ENCODE measurements around the gene POLR3H. TPM values are rescaled to one million over a fixed set of nuclear protein-coding genes. Genes with fewer than 3 reads are reported as not detected.
A peak's percentile ranks its signal among the peaks of the same experiment; 100 is the strongest.

POLR3H gene
- total RNA-seq, 1 donor from 2014 or later: 22.5 TPM

DNA sequence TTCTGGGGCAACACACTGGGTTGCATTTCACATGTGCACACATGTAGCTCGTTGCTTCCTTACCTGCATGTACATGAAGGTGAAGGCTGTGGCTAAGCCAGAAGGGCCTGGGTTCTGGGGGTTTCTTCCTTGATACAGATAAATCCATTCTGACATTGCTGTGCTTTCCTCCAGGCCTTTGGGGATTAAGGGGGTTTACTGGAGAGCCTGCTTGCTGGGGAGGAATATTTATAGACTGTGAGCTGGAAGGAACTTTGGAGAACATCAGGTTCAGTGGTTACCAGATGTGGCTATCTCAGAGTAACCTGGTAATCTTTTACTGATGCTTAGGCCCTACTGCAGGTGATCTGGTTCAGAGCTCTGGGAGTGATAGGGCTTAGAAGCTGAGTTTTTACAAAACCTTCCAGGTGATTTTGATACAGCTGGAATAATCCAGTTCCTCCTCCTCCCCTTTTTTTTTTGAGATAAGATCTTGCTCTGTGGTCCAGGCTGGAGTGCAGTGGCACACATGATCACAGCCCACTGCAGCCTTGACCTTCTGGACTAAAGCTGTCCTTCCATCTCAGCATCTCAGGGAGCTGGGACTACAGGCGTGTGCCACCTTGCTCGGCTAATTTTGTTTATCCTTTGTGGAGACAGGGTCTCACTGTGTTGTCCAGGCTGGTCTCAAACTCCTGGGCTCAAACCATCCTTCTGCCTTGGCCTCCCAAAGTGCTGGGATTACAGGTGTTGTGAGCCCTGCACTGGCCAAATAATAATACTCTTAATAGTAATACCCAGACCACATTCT, 55.5 kb downstream of the POLR3H start:
- ATAC-seq (no peak), DNase-seq (ENCODE audit: low spot score) (no peak)

DNA sequence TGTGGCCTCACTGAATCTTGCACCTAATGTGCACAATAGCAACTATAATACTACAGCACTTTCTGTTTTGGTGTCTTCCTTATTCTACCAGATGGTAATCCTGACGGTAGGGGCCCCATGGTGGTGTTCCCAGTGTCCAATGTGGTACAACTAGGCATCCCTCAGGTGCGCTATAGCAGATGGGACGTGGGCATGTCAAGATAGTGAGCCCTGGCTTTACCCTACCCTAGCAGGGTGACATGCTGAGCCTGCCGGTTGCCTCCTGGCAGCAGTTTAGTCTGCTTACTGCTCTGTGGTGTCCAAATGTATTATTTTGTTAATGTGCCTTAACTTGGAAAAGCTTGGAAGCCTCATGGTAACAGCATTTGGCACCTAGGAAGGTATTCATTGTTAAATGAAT, 56.2 kb downstream of the POLR3H start:
- no peak for ATAC-seq
- DNase-seq (ENCODE audit: low spot score): no peak

GRCh38 chr22:41487037-41487935, 57.0 kb downstream of the POLR3H start:
- DNase-seq (ENCODE audit: low spot score) (no peak), ATAC-seq (peak; percentile 46)

- ATAC-seq (peak; percentile 62), DNase-seq (ENCODE audit: low spot score) (no peak)
Observed at GRCh38 chr22:41485033-41485432, 59.2 kb downstream of the POLR3H start.

- ATAC-seq (no peak), DNase-seq (ENCODE audit: low spot score) (no peak)
Observed at GRCh38 chr22:41482319-41482935, 61.8 kb downstream of the POLR3H start.

GRCh38 chr22:41481925-41482318, 62.3 kb downstream of the POLR3H start:
- ATAC-seq (no peak), DNase-seq (ENCODE audit: low spot score) (no peak)

GRCh38 chr22:41481131-41481830, 63.0 kb downstream of the POLR3H start:
- no peak for ATAC-seq

GRCh38 chr22:41480397-41480735, 63.9 kb downstream of the POLR3H start:
- ATAC-seq (no peak), DNase-seq (ENCODE audit: low spot score) (no peak)

More at GRCh38 chr22:41481131-41481830, 63.0 kb downstream of the POLR3H start:
- no peak for DNase-seq (ENCODE audit: low spot score)

DNA sequence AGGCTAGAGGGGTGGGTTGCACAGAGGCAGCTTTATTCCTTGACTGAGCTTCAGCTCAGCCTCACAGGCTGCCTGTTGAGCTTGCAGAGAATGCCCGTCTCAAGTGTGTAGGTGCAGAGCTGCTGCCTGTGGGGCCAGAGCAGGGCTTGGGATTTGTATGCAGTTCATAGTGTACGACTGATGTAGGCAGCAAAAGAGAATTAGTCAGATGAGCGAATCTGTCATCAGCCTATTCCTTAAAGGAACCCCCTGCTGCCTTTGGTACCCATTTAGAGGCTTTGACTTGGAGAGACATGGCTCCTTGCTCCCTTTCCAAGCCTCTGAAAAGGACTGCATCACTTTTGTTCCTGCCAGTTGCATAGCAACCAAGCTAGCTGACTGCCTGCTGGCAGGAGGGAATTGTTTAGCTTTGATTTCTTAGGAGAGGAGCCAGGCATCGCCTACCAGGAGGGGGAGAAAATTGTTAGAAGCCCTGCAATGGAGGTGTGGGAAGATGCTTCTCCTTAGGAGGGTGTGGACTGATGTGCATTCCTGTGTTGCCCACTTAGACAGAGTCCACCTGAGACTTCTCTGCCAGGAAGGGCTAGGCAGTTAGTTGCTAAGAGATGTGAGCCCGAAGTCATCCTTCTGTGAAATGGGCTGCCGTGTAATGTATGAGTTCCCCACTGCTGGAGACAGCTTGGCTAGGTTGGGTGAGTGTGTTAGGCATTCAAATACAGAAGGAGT, 64.4 kb downstream of the POLR3H start:
- ATAC-seq: no peak
- no peak for DNase-seq (ENCODE audit: low spot score)

- DNase-seq (ENCODE audit: low spot score) (peak; percentile 81), ATAC-seq (peak; percentile 78)
Observed at GRCh38 chr22:41478891-41479521, 65.3 kb downstream of the POLR3H start.

- ATAC-seq: no peak
- no peak for DNase-seq (ENCODE audit: low spot score)
Observed at GRCh38 chr22:41478473-41478872, 65.8 kb downstream of the POLR3H start.

Other genes starting within 250 kb of the POLR3H start
- gene ZC3H7B, start 242.9 kb downstream of the POLR3H start, total RNA-seq: 53.8 TPM
- 26.3 TPM for gene TEF, start 162.5 kb downstream of the POLR3H start, total RNA-seq
- 40.1 TPM for gene TOB2, start 97.7 kb downstream of the POLR3H start, total RNA-seq
- 14.6 TPM for gene PHF5A, start 75.8 kb downstream of the POLR3H start, total RNA-seq
- gene ACO2, start 75.4 kb downstream of the POLR3H start, total RNA-seq: 71.8 TPM
- 0.88 TPM for gene CSDC2, start 16.5 kb upstream of the POLR3H start, total RNA-seq
- gene PMM1, start 45.4 kb upstream of the POLR3H start, total RNA-seq: 51.8 TPM
- gene DESI1, start 76.6 kb upstream of the POLR3H start, total RNA-seq: 40.5 TPM
- 65.9 TPM for gene XRCC6, start 76.8 kb upstream of the POLR3H start, total RNA-seq
- gene SNU13, start 144.4 kb upstream of the POLR3H start, total RNA-seq: 39.7 TPM
- 0.53 TPM for gene MEI1, start 155.0 kb upstream of the POLR3H start, total RNA-seq

All from left lobe of liver (tissue), 2 donors.